ENCODE results near the gene SGSM2.
A peak's percentile ranks its signal among the peaks of the same experiment; 100 is the strongest.

SGSM2 gene

GRCh38 chr17:2335726-2336214, 1.5 kb upstream of the SGSM2 start:
- TF ChIP-seq POLR2AphosphoS5 (IDR thresholded peaks at IDR 0.05; ENCODE audit: low read depth, low read length) (no peak), TAF1 (IDR thresholded peaks at IDR 0.05; ENCODE audit: borderline replicate concordance, insufficient read depth, low read length) (no peak), REST (IDR thresholded peaks at IDR 0.05; ENCODE audit: insufficient read depth in 1 of 2, low read depth in 2 of 2, low read length in 2 of 2) (no peak), FOXP2 (optimal IDR thresholded peaks at IDR 0.05; ENCODE audit: borderline replicate concordance, extremely low read depth, extremely low read length, insufficient read depth) (no peak), SIN3A (IDR thresholded peaks at IDR 0.05; ENCODE audit: borderline replicate concordance, insufficient read depth, low read length) (no peak)

DNA sequence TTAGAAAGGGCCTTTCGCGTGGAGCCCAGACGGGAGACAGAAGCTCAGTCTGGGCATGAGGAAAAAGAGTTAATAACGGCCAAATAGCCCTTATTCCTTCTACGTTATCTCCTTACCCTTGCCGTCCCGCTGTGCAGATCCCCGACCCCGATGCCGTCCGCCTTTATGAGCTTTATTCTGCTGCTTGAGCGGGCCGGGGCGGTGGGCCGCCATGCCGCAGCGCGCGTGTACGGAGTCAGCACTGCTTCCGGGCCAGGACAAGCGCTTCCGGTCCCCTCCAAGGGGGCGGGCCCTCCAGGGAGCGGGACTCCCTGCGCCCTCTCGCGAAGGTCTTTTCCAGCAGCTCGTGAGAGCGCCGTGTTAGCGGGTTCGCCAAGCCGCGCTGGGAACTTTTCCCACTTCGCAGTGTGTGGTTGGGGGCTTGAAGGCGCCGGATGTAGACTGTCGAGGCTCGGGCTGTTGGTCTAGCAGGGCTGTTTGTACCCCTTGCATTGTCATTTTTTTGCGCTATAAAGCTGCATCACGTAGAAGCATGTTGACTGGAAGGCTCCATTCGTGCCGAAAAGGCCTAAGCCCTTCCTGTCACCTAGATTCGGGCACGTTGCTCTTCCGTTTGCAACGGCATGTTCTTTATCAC, 968 bp upstream of the SGSM2 start, which contains the start of gene TSR1:
TSR1 (minus strand) TSS at position 243 of the 637 bp plus-strand sequence; CDS start at position 213, 30 bp downstream.
- TF ChIP-seq REST (IDR thresholded peaks at IDR 0.05; ENCODE audit: insufficient read depth in 1 of 2, low read depth in 2 of 2, low read length in 2 of 2) (peak; percentile 58 to 65), POLR2AphosphoS5 (IDR thresholded peaks at IDR 0.05; ENCODE audit: low read depth, low read length) (peak; percentile 96), TAF1 (IDR thresholded peaks at IDR 0.05; ENCODE audit: borderline replicate concordance, insufficient read depth, low read length) (peak; percentile 97), FOXP2 (optimal IDR thresholded peaks at IDR 0.05; ENCODE audit: borderline replicate concordance, extremely low read depth, extremely low read length, insufficient read depth) (peak; percentile 86), SIN3A (IDR thresholded peaks at IDR 0.05; ENCODE audit: borderline replicate concordance, insufficient read depth, low read length) (peak; percentile 93; the same call in 1 of the 2 replicates)

- no peak for TF ChIP-seq SIN3A (IDR thresholded peaks at IDR 0.05; ENCODE audit: borderline replicate concordance, insufficient read depth, low read length)
- TF ChIP-seq TAF1 (IDR thresholded peaks at IDR 0.05; ENCODE audit: borderline replicate concordance, insufficient read depth, low read length), result 0 out of 2 replicates have a peak, but pooled peaks have one; percentile 20
These were observed 428 bp downstream of the SGSM2 start for GRCh38 chr17:2337544-2338314.

DNA sequence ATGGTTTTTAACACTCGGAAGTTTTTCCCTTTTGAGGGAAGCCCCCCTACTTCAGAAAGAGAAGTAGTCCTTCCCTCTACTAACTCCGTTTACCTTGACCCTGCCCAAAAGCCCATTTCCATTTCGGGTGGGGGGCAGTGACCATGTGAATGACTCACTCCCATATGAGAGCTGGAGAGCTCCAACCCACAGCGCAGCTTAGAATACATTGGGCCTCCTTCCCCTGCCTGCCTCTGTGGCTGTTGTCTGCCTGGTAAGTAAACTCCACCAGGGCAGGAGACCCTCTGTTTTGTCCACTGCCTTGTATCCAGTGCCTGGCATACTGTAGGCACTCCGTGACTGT, 985 bp downstream of the SGSM2 start:
- TF ChIP-seq POLR2AphosphoS5 (IDR thresholded peaks at IDR 0.05; ENCODE audit: low read depth, low read length) (no peak), SIN3A (IDR thresholded peaks at IDR 0.05; ENCODE audit: borderline replicate concordance, insufficient read depth, low read length) (no peak), REST (IDR thresholded peaks at IDR 0.05; ENCODE audit: insufficient read depth in 1 of 2, low read depth in 2 of 2, low read length in 2 of 2) (no peak), TAF1 (IDR thresholded peaks at IDR 0.05; ENCODE audit: borderline replicate concordance, insufficient read depth, low read length) (no peak), FOXP2 (optimal IDR thresholded peaks at IDR 0.05; ENCODE audit: borderline replicate concordance, extremely low read depth, extremely low read length, insufficient read depth) (no peak)

GRCh38 chr17:2343421-2343820, 6.1 kb downstream of the SGSM2 start:
- no peak for TF ChIP-seq POLR2AphosphoS5 (IDR thresholded peaks at IDR 0.05; ENCODE audit: low read depth, low read length)

GRCh38 chr17:2344528-2344927, 7.2 kb downstream of the SGSM2 start:
- TF ChIP-seq FOXP2 (optimal IDR thresholded peaks at IDR 0.05; ENCODE audit: borderline replicate concordance, extremely low read depth, extremely low read length, insufficient read depth) (no peak), REST (IDR thresholded peaks at IDR 0.05; ENCODE audit: insufficient read depth in 1 of 2, low read depth in 2 of 2, low read length in 2 of 2) (no peak), TAF1 (IDR thresholded peaks at IDR 0.05; ENCODE audit: borderline replicate concordance, insufficient read depth, low read length) (no peak), SIN3A (IDR thresholded peaks at IDR 0.05; ENCODE audit: borderline replicate concordance, insufficient read depth, low read length) (no peak), POLR2AphosphoS5 (IDR thresholded peaks at IDR 0.05; ENCODE audit: low read depth, low read length) (no peak)
